Skeletal muscle satellite cell (primary cell): ENCODE results near the gene VEGFD.

Source experiments
- H3K27me3 ChIP-seq: 2 replicates; pipeline ENCODE4 v1.7.0; 2013; ENCODE audit warnings: low read length; ENCODE audit not compliant: control insufficient read depth, insufficient read depth
- H3K36me3 ChIP-seq: 2 replicates; pipeline ENCODE4 v1.7.0; 2013; ENCODE audit warnings: mild to moderate bottlenecking, control low read depth, low read length; ENCODE audit not compliant: insufficient read depth
- H3K4me1 ChIP-seq: 2 replicates; pipeline ENCODE4 v1.7.0; 2013; ENCODE audit warnings: low read length; ENCODE audit not compliant: control insufficient read depth, insufficient read depth
- H3K4me2 ChIP-seq: 2 replicates; pipeline ENCODE4 v1.7.0; 2013; ENCODE audit warnings: mild to moderate bottlenecking, low read length
- H3K4me3 ChIP-seq: 2 replicates; pipeline ENCODE4 v1.7.0; 2013; ENCODE audit warnings: low read length
- H3K9ac ChIP-seq: 2 replicates; pipeline ENCODE4 v1.7.0; 2013; ENCODE audit warnings: mild to moderate bottlenecking, low read depth, low read length, moderate library complexity
- H3K9me3 ChIP-seq: replicated peaks from 2 replicates; pipeline ENCODE4 v1.7.0; 2013; ENCODE audit warnings: mild to moderate bottlenecking, control low read depth, low read length

VEGFD gene

DNA sequence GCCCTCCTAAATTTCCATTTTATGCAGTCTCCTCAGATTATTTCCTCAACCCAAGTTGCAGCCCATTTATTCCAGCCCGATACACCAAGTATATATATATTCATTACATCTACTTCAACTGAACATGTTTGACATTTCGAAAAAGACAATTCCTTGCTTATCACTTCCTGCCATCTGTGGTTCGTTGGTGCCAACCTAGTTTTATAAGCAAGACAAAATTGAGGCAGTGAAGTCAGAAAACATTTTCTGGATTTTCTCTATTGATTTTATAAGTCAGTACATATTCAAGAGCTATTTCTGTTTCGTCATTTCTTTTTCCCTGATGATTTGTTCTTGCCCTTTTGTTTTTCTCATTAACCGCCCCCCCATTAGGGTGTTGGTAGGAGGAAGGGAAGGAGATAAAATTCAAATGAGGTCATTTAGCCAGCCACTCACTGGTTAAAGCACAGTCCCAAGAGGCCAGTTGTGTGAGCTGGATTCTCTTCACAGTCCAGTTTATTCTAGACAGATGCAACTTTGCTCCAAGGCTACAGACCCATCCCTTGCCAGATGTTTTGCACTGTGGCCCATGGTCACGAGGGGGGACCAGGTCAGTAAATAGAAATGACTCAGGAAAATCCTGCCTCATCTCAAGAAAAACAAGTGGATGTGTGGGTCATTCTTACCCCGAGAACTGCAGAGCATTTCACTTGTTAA lies 20.3 kb upstream of the VEGFD start:
- H3K4me3 ChIP-seq: no peak overlapping the region
- H3K9ac ChIP-seq: no peak overlapping the region
- no peaks in the 10 kb centered on the region for H3K36me3 ChIP-seq
- H3K4me1 ChIP-seq: no peaks in the 10 kb centered on the region
- no peaks in the 10 kb centered on the region for H3K9me3 ChIP-seq
- H3K4me2 ChIP-seq: no peak overlapping the region
- H3K27me3 ChIP-seq: no peaks in the 10 kb centered on the region

DNA sequence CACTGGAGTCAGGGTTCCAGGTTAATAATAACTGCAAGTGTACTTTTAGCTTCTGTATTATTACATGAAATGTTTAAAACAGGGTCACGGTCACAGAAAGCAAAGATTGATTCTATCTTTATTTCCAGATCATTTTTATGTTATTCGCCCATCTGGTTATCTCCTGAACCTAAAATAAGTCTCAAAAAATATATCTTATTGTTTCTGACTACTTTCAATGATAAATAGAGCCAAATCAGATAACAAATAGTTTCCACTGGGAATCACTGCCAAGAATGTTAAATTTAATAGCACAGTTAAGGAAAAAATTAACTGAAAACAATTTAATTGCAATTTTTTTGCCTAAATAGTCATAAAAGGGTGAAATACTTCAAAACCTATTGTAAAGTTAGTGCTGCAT lies 17.2 kb upstream of the VEGFD start:
- H3K27me3 ChIP-seq: no peaks in the 10 kb centered on the region
- H3K4me1 ChIP-seq: no peaks in the 10 kb centered on the region
- no peak overlapping the region for H3K4me2 ChIP-seq
- H3K4me3 ChIP-seq: no peak overlapping the region
- H3K9ac ChIP-seq: no peak overlapping the region
- no peaks in the 10 kb centered on the region for H3K9me3 ChIP-seq
- no peaks in the 10 kb centered on the region for H3K36me3 ChIP-seq

DNA sequence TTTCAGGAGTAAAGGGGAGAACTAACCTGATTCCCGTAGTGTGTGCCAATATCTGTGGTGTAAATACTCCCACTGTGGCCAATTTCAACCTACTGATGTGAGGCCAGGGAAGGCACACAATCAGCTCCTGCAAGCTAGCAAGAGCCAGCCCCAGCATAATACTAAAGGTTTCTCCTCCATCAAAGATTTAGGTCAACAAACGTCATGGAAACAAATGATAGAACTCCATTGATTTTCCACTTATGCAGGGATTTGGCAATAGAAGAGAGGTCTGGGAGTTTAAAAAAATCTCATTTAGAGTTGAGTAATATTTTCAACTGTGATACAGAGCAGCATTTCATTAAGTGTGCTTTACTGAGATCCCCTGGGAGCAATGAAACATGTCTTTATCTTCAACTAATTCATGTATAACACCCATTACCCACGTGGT lies 15.8 kb upstream of the VEGFD start:
- Histone ChIP-seq H3K27me3 (no peaks in the 10 kb centered on the region), H3K4me3 (no peak overlapping the region), H3K9me3 (no peaks in the 10 kb centered on the region), H3K9ac (no peak overlapping the region), H3K4me2 (no peak overlapping the region), H3K36me3 (no peaks in the 10 kb centered on the region), H3K4me1 (no peaks in the 10 kb centered on the region)

DNA sequence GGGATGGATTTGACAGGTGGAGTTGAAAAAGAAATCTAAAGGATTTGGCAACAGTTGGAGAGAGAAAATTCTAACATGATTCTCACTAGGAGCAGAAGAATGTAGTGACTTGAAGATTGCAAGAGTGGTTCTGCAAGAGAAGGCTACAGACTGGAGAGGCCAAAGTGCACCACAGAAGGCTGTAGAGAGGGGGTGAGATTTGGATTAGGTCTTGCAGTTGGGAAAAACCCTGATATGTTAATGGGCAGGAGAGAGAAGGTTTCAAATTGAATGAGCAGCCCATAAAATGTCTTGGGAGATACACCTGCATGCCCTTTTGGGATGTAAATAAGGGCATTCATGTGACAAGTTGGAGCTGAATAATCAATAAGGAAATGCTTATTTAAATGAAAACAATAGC lies 14.7 kb upstream of the VEGFD start:
- Histone ChIP-seq H3K36me3 (no peaks in the 10 kb centered on the region), H3K4me1 (no peaks in the 10 kb centered on the region), H3K9ac (no peak overlapping the region), H3K9me3 (no peaks in the 10 kb centered on the region), H3K27me3 (no peaks in the 10 kb centered on the region), H3K4me3 (no peak overlapping the region), H3K4me2 (no peak overlapping the region)

DNA sequence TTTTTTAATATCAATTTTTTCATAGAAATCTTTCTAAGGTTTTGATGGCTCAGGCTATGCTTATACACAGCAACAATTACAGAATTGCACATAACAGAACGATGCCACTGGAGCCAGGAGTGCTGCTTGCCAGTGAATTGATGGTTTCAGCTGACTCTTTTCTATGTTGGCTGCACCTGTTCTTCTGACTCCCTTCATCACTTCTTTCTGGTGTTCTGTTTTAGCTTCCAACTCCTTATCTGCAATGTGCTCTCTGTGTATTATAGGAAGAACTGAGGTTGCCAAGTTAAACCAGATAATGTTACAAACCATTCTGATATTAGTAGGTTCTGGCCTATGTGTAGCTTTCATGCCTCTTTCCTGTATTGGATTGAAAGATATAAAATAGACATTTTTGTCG lies 11.6 kb upstream of the VEGFD start:
- Histone ChIP-seq H3K4me3 (no peak overlapping the region), H3K4me2 (no peak overlapping the region), H3K9me3 (no peaks in the 10 kb centered on the region), H3K9ac (no peak overlapping the region), H3K4me1 (no peaks in the 10 kb centered on the region), H3K36me3 (no peaks in the 10 kb centered on the region), H3K27me3 (no peaks in the 10 kb centered on the region)

DNA sequence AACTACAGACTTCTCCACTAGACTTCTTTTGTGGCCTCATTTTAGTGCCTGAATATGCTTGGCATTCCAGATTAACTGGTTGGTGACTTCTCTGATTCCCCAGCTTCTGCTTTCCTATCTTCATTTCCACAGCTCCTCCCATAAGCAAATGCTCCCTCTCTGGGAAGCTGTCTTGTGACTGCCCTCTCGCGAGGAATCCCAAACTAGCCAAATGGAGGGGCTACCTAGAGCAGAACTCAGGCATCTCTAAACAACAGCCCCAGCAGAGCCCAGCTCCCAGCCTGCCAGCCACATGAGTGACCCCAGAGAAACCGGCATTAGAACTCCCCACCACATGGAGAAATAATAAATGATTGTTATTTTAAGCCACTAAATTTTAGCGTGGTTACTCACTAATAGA lies 7.6 kb upstream of the VEGFD start:
- no peaks in the 10 kb centered on the region for H3K4me1 ChIP-seq
- no peaks in the 10 kb centered on the region for H3K27me3 ChIP-seq
- no peak overlapping the region for H3K9ac ChIP-seq
- H3K4me2 ChIP-seq: no peak overlapping the region
- H3K4me3 ChIP-seq: no peak overlapping the region
- H3K9me3 ChIP-seq: no peaks in the 10 kb centered on the region
- H3K36me3 ChIP-seq: no peaks in the 10 kb centered on the region

DNA sequence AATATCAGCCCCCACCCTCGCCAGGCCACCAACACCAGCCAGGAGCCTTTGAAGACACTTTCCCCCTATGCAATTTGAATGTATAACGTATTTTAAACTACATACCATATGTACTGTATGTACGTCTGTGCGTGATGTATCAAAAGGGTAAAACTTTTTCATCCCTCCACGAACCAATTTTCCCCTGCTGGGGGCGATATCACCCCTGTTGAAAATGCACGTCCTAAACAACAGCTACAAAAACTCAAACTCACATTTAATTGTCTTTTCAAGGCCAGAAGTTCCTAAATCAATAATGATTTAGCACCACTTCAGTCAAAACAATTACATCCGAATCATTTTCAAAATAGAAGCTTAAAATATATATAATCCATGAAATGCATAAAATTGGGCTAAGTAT lies 1.4 kb downstream of the VEGFD start:
- Histone ChIP-seq H3K4me2 (no peak overlapping the region), H3K27me3 (no peaks in the 10 kb centered on the region), H3K4me1 (no peaks in the 10 kb centered on the region), H3K4me3 (no peak overlapping the region), H3K9me3 (no peaks in the 10 kb centered on the region), H3K9ac (no peak overlapping the region), H3K36me3 (no peaks in the 10 kb centered on the region)

DNA sequence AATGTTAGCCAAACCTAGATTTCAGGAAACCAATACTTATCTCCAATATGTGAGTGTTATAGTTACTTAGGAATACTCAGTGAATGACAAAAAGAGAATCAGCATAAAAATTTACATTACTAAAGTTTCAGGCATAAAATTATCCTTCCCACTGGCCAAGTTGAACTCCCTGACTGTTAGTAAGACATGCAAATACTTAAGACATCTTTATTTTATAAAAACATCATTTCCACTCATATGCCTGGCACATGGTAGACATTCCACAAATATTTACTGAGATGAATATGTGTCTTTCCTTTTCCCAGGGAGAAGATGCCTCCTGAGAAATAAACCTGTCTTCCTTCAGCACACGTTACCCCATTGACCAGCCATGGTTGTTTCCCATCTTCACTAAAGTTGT lies 7.3 kb downstream of the VEGFD start:
- no peak overlapping the region for H3K4me2 ChIP-seq
- H3K4me1 ChIP-seq: no peaks in the 10 kb centered on the region
- H3K9ac ChIP-seq: no peak overlapping the region
- peaks cover 4% of the 10 kb centered on the region for H3K27me3 ChIP-seq
- no peak overlapping the region for H3K4me3 ChIP-seq
- H3K9me3 ChIP-seq: no peaks in the 10 kb centered on the region
- H3K36me3 ChIP-seq: no peaks in the 10 kb centered on the region

DNA sequence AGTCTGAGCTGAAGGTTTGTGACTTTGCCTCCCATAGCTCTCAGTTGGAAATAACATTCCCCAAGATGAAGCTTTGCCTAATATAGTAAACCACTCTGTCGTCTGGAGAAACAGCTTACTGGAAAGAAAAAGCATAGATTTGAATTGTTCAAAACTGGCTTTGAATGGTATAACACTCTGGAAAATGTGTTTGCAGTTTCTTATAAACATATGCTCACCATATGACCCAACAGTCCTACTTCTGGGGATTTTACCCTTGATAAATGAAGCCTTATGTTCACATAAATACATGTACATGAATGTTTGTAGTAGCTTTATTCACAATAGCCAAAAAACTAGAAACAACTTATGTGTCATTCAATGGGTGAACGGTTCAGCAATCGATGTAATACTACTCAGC lies 10.2 kb downstream of the VEGFD start:
- Histone ChIP-seq H3K4me2 (no peak overlapping the region), H3K4me1 (no peaks in the 10 kb centered on the region), H3K4me3 (no peak overlapping the region), H3K9ac (no peak overlapping the region), H3K9me3 (no peaks in the 10 kb centered on the region), H3K36me3 (no peaks in the 10 kb centered on the region), H3K27me3 (peaks cover 4% of the 10 kb centered on the region)

DNA sequence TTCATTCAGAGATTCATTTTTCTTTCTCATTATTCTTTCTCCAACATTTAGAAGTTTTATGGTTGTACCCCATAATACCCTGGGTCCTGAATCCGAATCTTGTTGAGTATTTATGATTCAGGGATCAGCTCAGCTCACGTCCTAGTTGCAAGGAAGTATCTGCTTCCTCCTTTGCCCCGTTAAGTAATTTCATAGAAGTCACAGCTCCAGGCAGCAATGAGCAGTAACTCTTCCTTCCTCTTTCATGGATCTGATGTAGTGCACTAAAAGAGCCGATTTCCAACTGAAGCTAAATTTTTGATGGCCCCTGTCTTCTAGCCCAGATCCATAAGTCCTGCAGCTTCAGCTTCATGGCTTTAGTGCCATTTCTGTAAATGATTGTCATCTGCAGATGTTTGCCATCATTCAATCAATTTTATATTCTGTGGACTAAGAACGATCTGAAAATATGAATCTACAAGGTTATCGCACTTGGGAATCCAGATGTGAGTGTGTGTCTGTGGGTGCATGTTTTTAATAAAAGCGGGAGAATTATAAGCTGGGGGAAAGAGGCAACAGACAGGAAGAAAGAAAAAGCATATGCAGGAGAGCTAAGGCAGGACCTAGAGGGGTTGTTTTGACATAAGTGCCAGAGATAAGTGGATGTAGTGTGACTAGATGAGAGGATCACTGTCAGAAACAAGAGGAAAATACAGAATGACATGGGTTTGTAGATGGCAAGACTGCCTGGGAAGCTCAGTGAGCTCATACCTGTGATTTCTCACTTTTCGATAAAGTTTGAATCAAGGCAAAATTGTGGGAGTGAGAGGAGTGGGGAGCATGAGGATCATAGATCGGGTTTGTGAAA lies 17.5 kb downstream of the VEGFD start:
- Histone ChIP-seq H3K4me1 (no peaks in the 10 kb centered on the region), H3K4me2 (no peak overlapping the region), H3K4me3 (no peak overlapping the region), H3K27me3 (peaks cover 5% of the 10 kb centered on the region), H3K9me3 (no peaks in the 10 kb centered on the region), H3K36me3 (no peaks in the 10 kb centered on the region), H3K9ac (no peak overlapping the region)

DNA sequence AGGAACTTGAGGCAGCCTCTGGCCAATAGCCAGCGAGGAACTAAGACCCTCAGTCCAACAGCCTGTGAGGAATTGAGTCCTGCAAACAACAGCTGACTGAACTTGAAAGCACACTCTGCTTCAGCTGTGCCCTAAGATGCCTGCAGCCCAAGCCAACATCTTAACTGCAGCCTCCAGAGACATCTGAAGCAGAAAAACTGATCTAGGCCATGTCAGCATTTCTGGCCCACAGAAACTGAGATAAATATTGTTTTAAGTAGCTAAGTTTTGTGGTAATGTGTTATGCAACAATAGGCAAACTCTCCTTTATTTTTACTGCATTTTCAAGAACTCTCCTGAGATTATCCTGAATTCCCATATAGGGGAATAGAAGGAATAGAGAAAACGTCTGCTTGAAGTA lies 24.5 kb downstream of the VEGFD start:
- no peak overlapping the region for H3K4me3 ChIP-seq
- no peaks in the 10 kb centered on the region for H3K9me3 ChIP-seq
- H3K4me2 ChIP-seq: no peak overlapping the region
- no peaks in the 10 kb centered on the region for H3K4me1 ChIP-seq
- no peaks in the 10 kb centered on the region for H3K36me3 ChIP-seq
- H3K9ac ChIP-seq: no peak overlapping the region
- H3K27me3 ChIP-seq: peaks cover 2% of the 10 kb centered on the region

DNA sequence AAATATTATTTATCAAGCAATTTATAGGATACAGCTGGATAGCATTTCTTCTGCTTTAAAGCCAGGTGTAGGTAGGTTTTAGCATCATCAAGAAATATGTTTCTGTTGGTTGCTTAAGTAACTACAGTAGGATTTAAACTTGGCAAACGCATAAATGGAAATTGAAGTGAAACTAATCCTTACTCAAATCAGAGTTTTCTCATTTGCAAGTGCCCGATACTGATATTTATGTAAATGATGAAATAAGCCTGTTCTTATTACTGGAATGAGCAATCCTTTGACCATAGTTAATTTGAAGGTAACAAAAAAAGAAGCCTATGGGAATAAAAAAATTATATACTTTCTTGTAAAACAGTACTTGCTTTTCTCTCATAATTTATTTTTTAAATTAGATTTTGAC lies 25.7 kb downstream of the VEGFD start:
- Histone ChIP-seq H3K4me3 (no peak overlapping the region), H3K4me1 (no peaks in the 10 kb centered on the region), H3K9ac (no peak overlapping the region), H3K4me2 (no peak overlapping the region), H3K9me3 (no peaks in the 10 kb centered on the region), H3K36me3 (no peaks in the 10 kb centered on the region), H3K27me3 (peaks cover under 1% of the 10 kb centered on the region)
